GM18868 (cell line): ENCODE results near the gene JMJD8.

ENCODE experiments used
- ATAC-seq: cut with Tn5 transposase; IDR thresholded peaks from one replicate; pipeline ENCODE4 v1.9.1; 2021; ENCODE audit warnings: mild to moderate bottlenecking, moderate library complexity; ENCODE audit not compliant: unreplicated experiment

Gene JMJD8

DNA sequence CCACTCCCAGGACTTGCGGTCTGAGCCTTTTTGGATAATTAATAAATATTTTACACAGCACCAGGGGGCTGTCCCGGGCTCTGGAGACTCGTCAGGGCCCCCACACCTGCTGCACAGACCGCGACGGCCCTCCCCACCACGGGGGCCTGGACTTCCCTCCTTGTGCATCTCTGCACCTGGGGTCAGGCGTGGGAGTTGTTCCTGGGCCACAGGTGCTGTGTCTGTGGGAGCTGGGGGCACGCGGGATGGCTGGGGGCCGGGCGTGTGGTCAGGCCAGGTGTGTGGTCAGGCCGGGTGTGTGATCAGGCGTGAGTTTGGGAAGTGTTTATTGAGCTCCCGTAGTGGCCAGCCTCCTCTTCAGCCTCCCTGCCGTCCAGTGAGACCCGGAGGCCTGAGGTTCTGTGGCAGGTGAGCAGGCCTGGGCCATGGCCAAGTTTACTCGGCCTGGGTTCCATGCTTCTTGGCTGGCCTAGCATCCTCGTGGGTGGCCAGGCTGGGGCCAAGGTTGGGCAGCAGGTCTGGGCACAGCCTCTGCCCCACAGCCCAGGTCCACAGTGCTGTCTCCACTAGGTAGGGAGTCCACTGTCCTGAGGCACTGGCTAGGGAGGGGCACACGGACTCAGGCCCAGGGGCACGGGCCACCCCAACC, 5.8 kb downstream of the JMJD8 start:
- no peak for ATAC-seq

GRCh38 chr16:677316-678190, 6.6 kb downstream of the JMJD8 start:
- ATAC-seq, result no peak

GRCh38 chr16:676913-677312, 7.2 kb downstream of the JMJD8 start:
- no peak for ATAC-seq

GRCh38 chr16:676565-676902, 7.6 kb downstream of the JMJD8 start:
- no peak for ATAC-seq

DNA sequence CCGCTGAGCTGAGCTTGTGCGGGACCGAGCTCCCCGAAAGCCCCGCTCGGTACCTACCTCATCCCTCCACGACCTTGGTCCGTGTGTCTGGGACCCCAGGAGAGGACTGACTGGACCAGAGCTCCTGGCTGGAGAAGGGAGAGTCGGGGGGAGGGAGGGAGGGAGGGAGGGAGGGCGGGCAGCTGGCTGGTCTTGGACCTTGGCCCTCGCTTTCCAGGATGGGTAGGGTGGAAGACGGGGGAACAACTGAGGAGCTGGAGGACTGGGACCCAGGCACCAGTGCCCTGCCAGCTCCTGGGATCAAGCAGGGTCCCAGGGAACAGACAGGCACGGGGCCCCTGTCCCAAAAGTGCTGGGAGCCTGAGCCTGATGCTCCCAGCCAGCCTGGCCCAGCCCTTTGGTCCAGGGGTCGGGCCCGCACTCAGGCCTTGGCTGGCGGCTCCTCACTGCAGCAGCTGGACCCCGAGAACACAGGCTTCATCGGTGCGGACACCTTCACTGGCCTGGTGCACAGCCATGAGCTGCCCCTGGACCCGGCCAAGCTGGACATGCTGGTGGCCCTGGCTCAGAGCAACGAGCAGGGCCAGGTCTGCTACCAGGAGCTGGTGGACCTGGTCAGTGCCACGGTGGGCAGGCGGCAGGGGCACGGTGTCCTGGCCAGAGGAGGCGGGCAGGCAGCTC, 8.1 kb downstream of the JMJD8 start:
- ATAC-seq, result no peak

GRCh38 chr16:674968-675883, 8.9 kb downstream of the JMJD8 start, which contains the start of gene RHBDL1:
Gene RHBDL1 (plus strand): TSS chr16:675671. CDS start chr16:675791, 120 bp downstream.
- no peak for ATAC-seq

DNA sequence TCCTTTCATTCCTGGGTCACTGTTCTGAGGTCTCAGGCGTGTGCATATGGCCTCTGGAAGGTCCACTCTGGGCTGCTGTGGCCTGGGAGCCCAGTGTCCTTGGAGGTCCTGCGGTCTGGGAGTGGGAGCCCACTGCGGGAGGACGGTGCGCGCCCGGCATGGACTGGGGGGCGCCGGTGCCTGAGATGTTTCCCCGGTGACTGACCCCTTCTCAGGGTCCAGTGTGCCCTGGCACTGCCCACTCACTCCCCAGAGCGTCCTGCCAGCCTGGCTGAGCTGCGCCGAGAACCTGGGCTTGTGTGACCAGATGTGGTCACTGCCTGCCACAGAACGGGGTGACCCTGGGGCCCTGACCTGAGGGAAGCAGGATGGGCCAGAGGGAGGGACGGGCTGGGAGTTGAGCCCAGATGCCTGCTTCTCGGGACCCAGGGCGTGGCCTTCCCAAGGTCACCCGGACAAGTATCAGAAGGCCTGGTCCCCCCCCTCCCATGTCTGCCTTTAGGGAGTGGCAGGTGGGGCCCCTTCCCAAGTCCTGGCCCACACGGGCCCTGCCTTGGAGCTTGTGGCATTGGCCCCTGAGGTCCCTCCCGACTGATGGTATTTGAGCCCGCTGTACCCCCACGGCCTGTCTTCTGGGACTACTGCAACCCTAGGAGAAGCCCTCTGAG, 9.8 kb downstream of the JMJD8 start:
- ATAC-seq, result no peak

DNA sequence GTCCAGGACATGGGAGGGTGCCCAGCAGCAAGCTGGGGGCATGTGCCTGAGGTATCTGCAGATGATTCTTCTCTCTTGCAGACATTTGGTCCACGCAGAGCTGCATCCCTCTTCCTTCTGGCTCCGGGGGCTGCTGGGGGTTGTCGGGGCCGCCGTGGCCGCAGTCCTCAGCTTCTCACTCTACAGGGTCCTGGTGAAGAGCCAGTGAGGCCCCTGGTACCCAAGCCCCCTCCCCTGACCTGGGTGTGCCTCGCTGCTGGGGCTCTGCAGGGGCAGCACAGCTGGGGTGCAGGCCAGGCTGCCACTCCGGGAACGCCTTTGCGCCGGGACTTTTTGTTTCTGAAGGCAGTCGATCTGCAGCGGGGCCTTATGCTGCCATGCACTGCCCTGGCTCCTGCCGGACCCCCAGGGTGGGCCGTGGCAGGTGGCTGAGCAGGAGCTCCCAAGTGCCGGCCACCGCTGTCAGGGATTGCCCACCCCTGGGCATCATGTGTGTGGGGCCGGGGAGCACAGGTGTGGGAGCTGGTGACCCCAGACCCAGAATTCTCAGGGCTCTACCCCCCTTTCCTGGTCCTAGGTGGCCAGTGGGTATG, 10.6 kb downstream of the JMJD8 start:
- no peak for ATAC-seq

GRCh38 chr16:672851-673250, 11.3 kb downstream of the JMJD8 start:
- no peak for ATAC-seq

DNA sequence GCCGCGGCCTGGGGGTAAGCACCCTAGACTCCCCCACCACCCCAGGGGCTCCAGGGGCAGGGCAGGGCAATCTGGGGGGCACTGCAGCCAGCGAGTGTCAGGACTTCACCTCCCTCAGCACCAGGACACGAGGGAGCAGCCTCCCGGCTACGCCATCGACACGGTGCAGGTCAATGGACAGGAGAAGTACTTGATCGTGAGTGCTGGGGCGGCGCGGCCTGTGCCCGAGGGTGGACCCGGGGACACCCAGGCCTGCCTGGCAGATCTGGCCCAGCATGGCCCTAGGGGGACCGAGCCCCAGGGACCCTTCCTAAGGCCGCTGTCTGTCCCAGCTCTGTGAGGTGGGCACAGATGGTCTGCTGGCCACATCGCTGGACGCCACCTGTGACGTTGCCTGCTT, 11.8 kb downstream of the JMJD8 start:
- no peak for ATAC-seq

DNA sequence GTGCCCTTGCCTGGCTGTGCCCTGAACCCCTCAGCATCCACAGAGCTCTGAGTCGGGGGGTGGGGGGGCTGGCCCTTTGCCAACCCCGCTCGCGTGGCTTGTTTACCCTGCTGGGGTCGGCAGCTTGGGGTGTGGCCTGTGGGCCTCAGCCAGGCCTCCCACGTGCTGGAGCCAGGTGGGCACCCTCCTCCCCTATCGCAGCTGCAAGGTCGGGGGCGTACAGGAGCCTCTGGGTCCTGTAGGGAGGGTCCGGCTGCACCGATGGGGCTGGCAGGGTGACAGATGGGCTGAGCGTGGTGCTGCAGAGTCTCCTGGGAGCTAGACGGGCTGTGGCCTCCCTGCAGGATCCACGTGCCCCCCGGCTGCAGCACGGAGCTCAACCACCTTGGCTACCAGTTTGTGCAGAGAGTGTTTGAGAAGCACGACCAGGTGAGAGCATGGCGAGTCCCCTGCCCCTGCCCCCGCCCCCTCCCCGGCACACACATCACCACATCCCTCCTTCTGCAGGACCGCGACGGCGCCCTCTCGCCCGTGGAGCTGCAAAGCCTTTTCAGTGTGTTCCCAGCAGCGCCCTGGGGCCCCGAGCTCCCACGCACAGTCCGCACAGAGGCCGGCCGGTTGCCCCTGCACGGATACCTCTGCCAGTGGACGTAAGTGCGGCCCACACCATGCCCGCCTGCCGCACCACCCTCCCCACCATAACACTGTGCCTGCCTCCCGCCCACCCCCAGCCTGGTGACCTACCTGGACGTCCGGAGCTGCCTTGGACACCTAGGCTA, 12.6 kb downstream of the JMJD8 start:
- no peak for ATAC-seq

DNA sequence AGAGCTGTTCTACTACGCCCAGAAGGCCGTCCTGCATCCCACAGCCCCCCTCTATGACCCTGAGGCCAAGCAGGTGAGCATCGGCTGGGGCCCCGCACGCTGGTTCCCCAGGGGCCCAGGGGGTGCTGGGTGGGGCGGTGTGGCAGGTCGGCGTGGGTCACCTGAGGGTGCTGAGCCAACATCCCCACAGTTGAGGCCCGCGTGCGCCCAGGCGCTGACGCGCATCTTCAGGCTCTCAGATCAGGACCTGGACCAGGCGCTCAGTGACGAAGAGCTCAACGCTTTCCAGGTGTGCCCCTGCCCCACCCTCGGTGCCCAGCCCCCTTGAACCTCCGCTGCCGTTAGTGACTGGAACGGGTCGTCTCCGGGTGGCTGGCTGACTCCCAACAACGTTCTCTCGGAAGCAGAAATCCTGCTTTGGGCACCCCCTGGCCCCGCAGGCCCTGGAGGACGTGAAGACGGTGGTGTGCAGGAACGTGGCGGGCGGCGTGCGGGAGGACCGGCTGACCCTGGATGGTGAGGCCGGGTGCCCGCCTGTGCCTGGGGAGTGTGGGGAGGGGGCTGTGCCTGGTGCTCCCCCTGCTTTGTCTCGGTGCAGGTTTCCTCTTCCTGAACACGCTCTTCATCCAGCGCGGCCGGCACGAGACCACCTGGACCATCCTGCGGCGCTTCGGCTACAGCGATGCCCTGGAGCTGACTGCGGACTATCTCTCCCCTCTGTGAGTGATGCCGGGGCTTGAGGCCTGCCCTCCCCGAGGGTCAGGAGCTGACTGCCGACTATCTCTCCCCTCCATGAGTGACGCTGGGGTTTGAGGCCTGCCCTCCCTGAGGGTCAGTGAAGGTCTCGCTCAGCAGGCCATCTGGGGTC, 13.4 kb downstream of the JMJD8 start:
- no peak for ATAC-seq

GRCh38 chr16:669666-670065, 14.5 kb downstream of the JMJD8 start:
- no peak for ATAC-seq

DNA sequence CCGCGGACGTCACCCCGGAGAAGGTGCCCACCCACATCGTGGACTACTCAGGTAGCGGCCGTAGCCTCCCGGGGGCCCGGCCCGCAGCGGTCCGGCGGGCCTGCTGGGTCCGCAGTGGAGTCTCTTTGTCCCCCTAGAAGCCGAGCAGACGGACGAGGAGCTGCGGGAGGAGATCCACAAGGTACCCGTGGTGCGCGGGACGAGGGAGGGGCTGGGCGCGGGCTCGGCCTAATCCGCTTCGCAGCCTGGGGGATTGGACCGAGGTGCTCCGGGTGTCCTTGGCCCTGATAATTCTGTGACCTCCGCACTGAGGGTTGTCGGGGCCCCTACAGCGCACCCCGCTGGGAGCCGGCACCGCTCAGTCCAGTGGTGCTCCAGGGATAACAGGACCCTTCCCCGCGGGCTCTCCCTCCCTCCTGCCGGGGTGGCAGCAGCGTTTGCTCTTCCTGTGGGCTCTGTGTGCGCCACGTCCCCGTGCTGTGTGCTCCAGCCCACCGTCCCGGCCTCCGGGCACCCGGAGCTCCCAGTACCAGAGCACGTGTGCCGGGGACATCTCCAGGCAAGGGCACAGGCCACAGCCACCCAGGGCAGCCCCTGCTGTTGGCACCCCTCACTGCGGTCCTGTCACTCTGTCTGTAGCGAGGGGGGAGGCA, 15.5 kb downstream of the JMJD8 start:
- ATAC-seq, result no peak

DNA sequence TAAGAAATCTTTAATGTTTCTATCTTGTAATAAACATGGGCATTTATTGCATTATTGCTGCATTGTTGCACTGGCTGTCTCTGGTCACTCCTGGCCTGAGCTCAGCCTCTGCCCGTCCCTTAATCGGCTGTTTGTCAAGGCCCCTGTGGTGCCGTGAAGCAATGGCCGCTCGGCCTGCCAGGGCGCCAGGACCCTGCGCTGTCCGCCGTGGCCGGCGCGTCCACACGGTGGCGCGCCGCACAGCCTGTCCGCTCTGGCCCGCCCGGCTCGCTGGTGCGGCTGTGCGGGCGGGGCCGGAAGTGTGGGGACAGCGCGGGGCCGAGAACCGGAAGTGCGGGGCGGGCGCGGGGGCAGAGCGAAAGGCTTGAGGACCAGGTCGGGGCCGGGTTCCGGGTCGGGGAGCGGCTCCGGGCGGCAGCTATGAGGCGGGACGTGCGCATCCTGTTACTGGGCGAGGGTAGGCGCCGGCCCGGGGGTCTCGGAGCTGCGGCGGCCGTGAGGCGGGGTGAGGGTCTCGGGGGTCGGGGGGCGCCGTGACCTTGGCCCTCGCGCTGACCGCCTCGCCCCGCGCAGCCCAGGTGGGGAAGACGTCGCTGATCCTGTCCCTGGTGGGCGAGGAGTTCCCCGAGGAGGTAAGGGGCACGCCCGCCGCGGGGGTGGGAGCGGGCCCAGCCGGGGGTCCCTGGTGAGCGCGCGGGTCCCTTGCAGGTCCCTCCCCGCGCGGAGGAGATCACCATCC, 16.2 kb downstream of the JMJD8 start, which contains the start of gene RHOT2:
Gene RHOT2 (plus strand): TSS at position 353 of the 739 bp plus-strand sequence. CDS start 68 bp downstream, at position 421.
- ATAC-seq, result peak; percentile 93

GRCh38 chr16:667113-667779, 16.9 kb downstream of the JMJD8 start:
- ATAC-seq, result no peak
